ENCODE results near the gene PPFIA2.

DNA sequence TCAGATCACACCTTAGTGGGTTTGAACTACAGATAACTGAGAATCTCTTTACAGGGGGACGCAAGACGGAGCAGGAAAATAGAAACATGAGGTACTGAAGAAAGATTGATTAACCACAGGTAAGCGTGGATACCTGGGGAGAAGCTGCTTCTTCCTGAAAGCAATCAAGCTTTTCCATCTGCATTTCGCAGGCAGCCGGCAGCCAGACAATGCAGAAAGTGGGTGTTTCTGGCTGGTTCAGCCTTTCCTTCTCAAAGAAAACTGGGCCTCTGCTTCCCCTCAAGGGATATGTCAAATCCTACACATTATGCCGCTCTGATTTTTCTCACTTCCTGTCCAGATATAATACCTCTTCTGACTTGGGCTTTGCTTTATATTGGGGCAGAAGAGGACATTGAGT, 39.1 kb upstream of the PPFIA2 start:
- TF ChIP-seq, protein P1, sequence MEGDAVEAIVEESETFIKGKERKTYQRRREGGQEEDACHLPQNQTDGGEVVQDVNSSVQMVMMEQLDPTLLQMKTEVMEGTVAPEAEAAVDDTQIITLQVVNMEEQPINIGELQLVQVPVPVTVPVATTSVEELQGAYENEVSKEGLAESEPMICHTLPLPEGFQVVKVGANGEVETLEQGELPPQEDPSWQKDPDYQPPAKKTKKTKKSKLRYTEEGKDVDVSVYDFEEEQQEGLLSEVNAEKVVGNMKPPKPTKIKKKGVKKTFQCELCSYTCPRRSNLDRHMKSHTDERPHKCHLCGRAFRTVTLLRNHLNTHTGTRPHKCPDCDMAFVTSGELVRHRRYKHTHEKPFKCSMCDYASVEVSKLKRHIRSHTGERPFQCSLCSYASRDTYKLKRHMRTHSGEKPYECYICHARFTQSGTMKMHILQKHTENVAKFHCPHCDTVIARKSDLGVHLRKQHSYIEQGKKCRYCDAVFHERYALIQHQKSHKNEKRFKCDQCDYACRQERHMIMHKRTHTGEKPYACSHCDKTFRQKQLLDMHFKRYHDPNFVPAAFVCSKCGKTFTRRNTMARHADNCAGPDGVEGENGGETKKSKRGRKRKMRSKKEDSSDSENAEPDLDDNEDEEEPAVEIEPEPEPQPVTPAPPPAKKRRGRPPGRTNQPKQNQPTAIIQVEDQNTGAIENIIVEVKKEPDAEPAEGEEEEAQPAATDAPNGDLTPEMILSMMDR (conservative IDR thresholded peaks at IDR 0.05): no peak
- no peak for TF ChIP-seq ZFX (IDR thresholded peaks at IDR 0.05)
